Neuron (in vitro differentiated cells): ENCODE data around the gene TP53TG3F.
"Not testable (repeated sequence)": the region's sequence is repeated elsewhere in the genome, so short reads cannot be mapped to it uniquely, and the experiment has no call there.

Experiments
- H2AFZ ChIP-seq: one replicate; pipeline ENCODE4 v1.6.1; 2013; ENCODE audit warnings: low read depth, mild to moderate bottlenecking, inconsistent platforms, low read length, moderate library complexity
- H3K27me3 ChIP-seq: one replicate; pipeline ENCODE4 v1.6.1; 2013; ENCODE audit warnings: low read length; ENCODE audit not compliant: insufficient read depth
- H3K36me3 ChIP-seq: one replicate; pipeline ENCODE4 v1.6.1; 2013; ENCODE audit warnings: low read length; ENCODE audit not compliant: insufficient read depth
- H3K4me1 ChIP-seq: one replicate; pipeline ENCODE4 v1.6.1; 2013; ENCODE audit warnings: low read length; ENCODE audit not compliant: insufficient read depth
- H3K4me3 ChIP-seq: 2 replicates; pipeline ENCODE4 v1.5.1; 2013; ENCODE audit warnings: mild to moderate bottlenecking, low read length, moderate library complexity
- H3K9me3 ChIP-seq: one replicate; pipeline ENCODE4 v1.6.1; 2013; ENCODE audit warnings: low read length

Gene TP53TG3F, protein sequence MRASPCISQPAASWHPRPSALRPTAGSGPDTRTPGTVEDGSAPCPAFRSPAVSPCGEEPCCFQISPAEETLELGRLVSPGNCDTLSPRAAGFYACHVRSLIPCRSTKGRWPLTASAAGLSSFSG

DNA sequence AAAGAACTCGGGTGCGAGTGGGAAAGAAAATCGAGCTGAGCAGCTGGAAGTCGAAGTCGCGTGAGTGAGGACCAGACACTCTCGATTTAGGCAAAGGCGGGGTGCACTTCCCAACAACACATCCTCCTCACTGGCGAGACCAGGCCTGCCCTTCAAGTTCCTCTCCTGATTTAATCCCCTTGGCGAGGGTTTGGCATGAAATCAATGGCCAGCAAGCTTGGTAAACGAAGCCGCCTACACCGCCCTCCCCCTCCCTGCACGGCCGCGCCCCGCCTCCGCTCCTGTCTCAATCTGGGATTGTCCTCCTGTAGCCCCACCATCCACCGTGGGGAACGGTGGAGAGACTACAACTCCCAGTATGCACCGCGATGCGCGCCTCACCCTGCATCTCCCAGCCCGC lies at the start of gene TP53TG3F:
TP53TG3F (plus strand) TSS at position 301 of the 400 bp plus-strand sequence; CDS start at position 369, 68 bp downstream.
- not testable (repeated sequence) for H3K36me3 ChIP-seq, H3K9me3 ChIP-seq, H3K4me1 ChIP-seq, H3K27me3 ChIP-seq, H3K4me3 ChIP-seq, H2AFZ ChIP-seq

DNA sequence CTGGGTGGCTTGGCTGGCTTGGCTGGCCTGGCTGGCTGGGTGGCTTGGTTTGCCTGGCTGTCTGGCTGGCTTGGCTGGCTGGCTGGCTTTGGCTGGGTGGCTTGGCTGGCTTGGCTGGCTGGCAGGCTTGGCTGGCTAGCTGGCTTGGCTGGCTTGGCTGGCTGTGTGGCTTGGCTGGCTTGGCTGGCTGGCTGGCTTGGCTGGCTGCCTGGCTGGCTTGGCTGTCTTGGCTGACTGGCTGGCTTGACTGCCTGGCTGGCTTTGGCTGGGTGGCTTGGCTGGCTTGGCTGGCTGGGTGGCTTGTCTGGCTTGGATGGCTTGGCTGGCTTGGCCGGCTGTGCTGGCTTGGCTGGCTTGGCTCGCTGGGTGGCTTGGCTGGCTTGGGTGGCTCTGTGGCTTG lies 32.2 kb downstream of the TP53TG3F start:
- H3K4me1 ChIP-seq, H3K27me3 ChIP-seq, H3K36me3 ChIP-seq, H2AFZ ChIP-seq, H3K4me3 ChIP-seq, H3K9me3 ChIP-seq: not testable (repeated sequence)

DNA sequence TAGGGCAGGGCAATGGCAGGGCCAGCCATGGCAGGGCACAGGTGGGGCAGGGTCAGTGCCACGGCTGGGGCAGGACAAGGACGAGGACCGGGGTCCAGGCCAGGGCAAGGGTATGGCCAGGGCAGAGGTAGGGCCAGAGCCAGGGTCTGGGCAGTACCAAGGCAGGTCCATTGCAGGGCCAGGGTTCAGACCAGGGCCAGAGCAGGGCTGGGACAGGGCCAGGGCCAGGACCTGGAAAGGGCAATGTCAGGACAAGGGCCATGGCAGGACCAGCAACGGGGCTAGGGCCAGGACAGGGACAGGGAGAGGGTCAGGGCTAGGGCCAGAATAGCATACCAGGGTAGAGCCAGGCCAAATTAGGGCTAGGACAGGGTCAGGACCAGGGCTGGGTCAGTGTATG lies 47.8 kb downstream of the TP53TG3F start:
- not testable (repeated sequence) for H3K9me3 ChIP-seq, H2AFZ ChIP-seq, H3K27me3 ChIP-seq, H3K4me3 ChIP-seq, H3K4me1 ChIP-seq, H3K36me3 ChIP-seq

DNA sequence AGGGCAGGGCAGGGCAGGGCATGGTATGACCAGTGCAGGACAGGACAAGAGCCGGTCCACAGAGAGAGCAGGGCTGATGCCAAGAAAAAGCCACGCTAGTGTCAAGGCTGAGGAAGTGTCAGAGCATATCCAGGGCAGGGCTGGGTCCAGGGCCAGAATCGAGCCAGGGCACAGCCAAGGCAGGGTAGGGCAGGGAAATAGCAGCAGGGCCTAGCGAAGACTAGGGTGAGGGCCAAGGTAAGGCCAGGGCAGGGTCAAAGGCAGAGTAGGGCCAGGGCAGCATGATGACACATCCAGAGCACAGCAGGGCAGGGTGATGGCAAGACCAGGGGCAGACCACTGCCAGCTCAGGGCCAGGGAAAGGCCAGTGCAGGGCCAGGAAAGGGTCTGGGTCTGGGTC lies 49.7 kb downstream of the TP53TG3F start:
- not testable (repeated sequence) for H3K27me3 ChIP-seq, H3K4me1 ChIP-seq, H2AFZ ChIP-seq, H3K36me3 ChIP-seq, H3K9me3 ChIP-seq, H3K4me3 ChIP-seq

DNA sequence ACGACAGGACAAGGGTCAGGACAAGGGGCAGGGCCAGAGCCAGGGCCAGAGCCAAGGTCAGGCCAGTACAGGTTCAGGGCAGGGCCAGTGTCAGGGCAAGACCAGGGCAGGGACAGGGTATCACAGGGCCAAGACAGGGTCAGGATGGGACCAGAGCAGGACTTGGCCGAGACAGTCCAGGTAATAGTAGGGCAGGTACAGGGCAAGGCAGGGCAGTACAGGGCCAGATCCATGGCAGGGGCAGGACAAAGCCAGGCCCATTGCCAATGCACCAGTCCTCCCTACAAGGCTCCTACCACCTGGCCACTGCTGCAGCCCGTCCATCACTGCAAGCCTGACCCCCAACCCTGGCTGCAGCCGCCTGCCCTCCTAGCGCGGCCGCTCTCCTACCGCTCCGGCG lies 50.5 kb downstream of the TP53TG3F start:
- not testable (repeated sequence) for H3K4me1 ChIP-seq, H3K9me3 ChIP-seq, H2AFZ ChIP-seq, H3K27me3 ChIP-seq, H3K36me3 ChIP-seq, H3K4me3 ChIP-seq
